Panc1 (cell line): Measurements from ENCODE around the gene SGCA.

Experiments used
- CTCF ChIP-seq: fragments of 450-650 bp; IDR thresholded peaks from 2 replicates; pipeline ENCODE4 v1.5.1; 2017; ENCODE audit warnings: mild to moderate bottlenecking
- POLR2AphosphoS5 ChIP-seq: IDR thresholded peaks from 2 replicates; pipeline ENCODE4 v1.6.1; 2012; ENCODE audit warnings: mild to moderate bottlenecking, low read depth, low read length, moderate library complexity
- REST ChIP-seq, 2 experiments: IDR thresholded peaks; 2 replicates each; pipeline ENCODE4 v1.6.1; 2011 to 2012; ENCODE audit warnings: low read depth in 2 of 2, control low read depth in 1 of 2, low read length in 1 of 2, mild to moderate bottlenecking in 1 of 2, moderate library complexity in 1 of 2; ENCODE audit not compliant: insufficient read depth in 1 of 2
- SIN3A ChIP-seq: IDR thresholded peaks from 2 replicates; pipeline ENCODE4 v1.6.1; 2012; ENCODE audit warnings: low read depth, mild to moderate bottlenecking, low read length, moderate library complexity, borderline replicate concordance; ENCODE audit not compliant: insufficient read depth
- TCF7L2 ChIP-seq: IDR thresholded peaks from 2 replicates; pipeline ENCODE4 v1.6.1; 2011; ENCODE audit warnings: mild to moderate bottlenecking, low read depth, low read length, inconsistent platforms

- TF ChIP-seq CTCF (no peak), POLR2AphosphoS5 (no peak), REST (IDR thresholded peaks at IDR 0.05; ENCODE audit: insufficient read depth in 1 of 2, low read depth in 2 of 2, low read length in 1 of 2) (no peak), TCF7L2 (no peak), SIN3A (no peak)
Observed at GRCh38 chr17:50163843-50164696, 1.7 kb upstream of the SGCA start.
